PC-9 (cell line): ENCODE data around the gene LYRM1. TPM values are rescaled to one million over a fixed set of nuclear protein-coding genes. Genes with fewer than 3 reads are reported as not detected.

Experiments
- BruUV-seq: library from RNA; stranded (reverse); fragments of 400-500 nt; replicated peaks from 2 replicates; lab custom pipeline; 2021; lab: Mats Ljungman, UMichigan
- CTCF ChIA-PET: fragments of 300-600 bp; sonication (Branson Sonifier 250); formaldehyde crosslinking; loops from one replicate; lab custom pipeline; 2022; ENCODE audit warnings: antibody characterized with exemption; lab: Charles Lee
- POLR2A ChIA-PET: fragments of 300-600 bp; sonication (Branson Sonifier 250); formaldehyde crosslinking; loops from one replicate; lab custom pipeline; 2022; ENCODE audit warnings: antibody characterized with exemption; ENCODE audit not compliant: unreplicated experiment; lab: Charles Lee
- DNase-seq, 2 experiments: peaks; one replicate each; pipeline versions ENCODE4 v3.0.0 to v3.0.0-alpha.2; 2015 to 2022; ENCODE audit warnings: mixed read lengths in 1 of 2
- H2AFZ ChIP-seq: fragments of 200-600 bp; sonication (generic); 2 replicates; pipeline ENCODE4 v1.8.1; 2017; ENCODE audit warnings: antibody characterized with exemption
- H3F3A ChIP-seq: fragments of 200-600 bp; sonication (generic); 2 replicates; pipeline ENCODE4 v1.8.1; 2017; ENCODE audit warnings: antibody characterized with exemption, mild to moderate bottlenecking, low read depth; ENCODE audit not compliant: insufficient read depth
- H3K27ac ChIP-seq: fragments of 200-600 bp; sonication (generic); 2 replicates; pipeline ENCODE4 v1.6.1; 2016; ENCODE audit warnings: mixed run types
- H3K27me3 ChIP-seq: fragments of 200-600 bp; sonication (generic); 2 replicates; pipeline ENCODE4 v1.6.1; 2016; ENCODE audit warnings: low read depth, mixed run types; ENCODE audit not compliant: insufficient read depth
- H3K36me3 ChIP-seq: fragments of 200-600 bp; sonication (generic); 2 replicates; pipeline ENCODE4 v1.6.1; 2016; ENCODE audit warnings: low read depth, mixed run types
- H3K4me1 ChIP-seq: fragments of 200-600 bp; sonication (generic); replicated peaks from 2 replicates; pipeline ENCODE4 v1.6.1; 2016; ENCODE audit warnings: mixed run types; ENCODE audit not compliant: insufficient read depth
- H3K4me2 ChIP-seq: fragments of 200-600 bp; sonication (generic); 2 replicates; pipeline ENCODE4 v1.6.1; 2017; ENCODE audit warnings: mixed run types
- H3K4me3 ChIP-seq: fragments of 200-600 bp; sonication (generic); 2 replicates; pipeline ENCODE4 v1.6.1; 2016; ENCODE audit warnings: mixed run types
- H3K79me2 ChIP-seq: fragments of 200-600 bp; sonication (generic); 2 replicates; pipeline ENCODE4 v1.6.1; 2017; ENCODE audit warnings: low read depth, mixed run types
- H3K9me2 ChIP-seq: fragments of 200-600 bp; sonication (generic); 2 replicates; pipeline ENCODE4 v1.8.1; 2017; ENCODE audit warnings: mild to moderate bottlenecking; ENCODE audit not compliant: insufficient read depth
- H3K9me3 ChIP-seq: fragments of 200-600 bp; sonication (generic); 2 replicates; pipeline ENCODE4 v1.8.1; 2016; ENCODE audit warnings: low read depth; ENCODE audit not compliant: insufficient read depth
- H4K20me1 ChIP-seq: fragments of 200-600 bp; sonication (generic); 2 replicates; pipeline ENCODE4 v1.8.1; 2017; ENCODE audit not compliant: insufficient read depth
- EZH2 ChIP-seq: fragments of 200-600 bp; sonication (generic); IDR thresholded peaks from 2 replicates; pipeline ENCODE4 v1.8.0; 2017; ENCODE audit warnings: antibody characterized with exemption, low read depth
- intact Hi-C: fragments of 100-400 bp; cut with micrococcal nuclease; formaldehyde crosslinking; loops from one replicate; pipeline ENCODE4 v1.10.0; 2022; ENCODE audit not compliant: unreplicated experiment
- total RNA-seq: library from RNA; stranded (reverse); gene quantifications from 2 replicates; pipeline ENCODE4 v1.2.3, GENCODE V29; 2021
- TF ChIP-seq, protein P1 (sequence below): fragments of 200-600 bp; sonication (generic); conservative IDR thresholded peaks from 2 replicates; pipeline ENCODE4 v1.6.1; 2017; ENCODE audit warnings: mixed run types, antibody characterized with exemption, mild to moderate bottlenecking, moderate library complexity

The LYRM1 gene
- total RNA-seq, 1 experiment from 2014 or later: 51.7 TPM

DNA sequence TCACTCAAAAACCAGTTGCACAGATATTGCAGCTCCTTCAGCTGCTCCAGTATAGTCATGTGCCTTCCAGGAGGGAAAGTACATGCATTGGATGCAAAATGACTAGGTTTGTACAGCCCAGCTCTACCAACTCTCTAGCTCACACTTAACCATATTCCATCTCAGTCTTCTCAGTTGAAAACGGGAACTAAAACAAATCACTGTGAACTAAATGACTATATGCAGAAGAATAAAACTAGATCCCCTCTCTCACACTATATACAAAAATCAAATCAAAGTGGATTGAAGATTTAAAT is 25.3 kb upstream of the LYRM1 start:
- H3K79me2 ChIP-seq: peaks cover 91% of the 10 kb centered on the region
- no peak for TF ChIP-seq EZH2
- TF ChIP-seq, protein P1, sequence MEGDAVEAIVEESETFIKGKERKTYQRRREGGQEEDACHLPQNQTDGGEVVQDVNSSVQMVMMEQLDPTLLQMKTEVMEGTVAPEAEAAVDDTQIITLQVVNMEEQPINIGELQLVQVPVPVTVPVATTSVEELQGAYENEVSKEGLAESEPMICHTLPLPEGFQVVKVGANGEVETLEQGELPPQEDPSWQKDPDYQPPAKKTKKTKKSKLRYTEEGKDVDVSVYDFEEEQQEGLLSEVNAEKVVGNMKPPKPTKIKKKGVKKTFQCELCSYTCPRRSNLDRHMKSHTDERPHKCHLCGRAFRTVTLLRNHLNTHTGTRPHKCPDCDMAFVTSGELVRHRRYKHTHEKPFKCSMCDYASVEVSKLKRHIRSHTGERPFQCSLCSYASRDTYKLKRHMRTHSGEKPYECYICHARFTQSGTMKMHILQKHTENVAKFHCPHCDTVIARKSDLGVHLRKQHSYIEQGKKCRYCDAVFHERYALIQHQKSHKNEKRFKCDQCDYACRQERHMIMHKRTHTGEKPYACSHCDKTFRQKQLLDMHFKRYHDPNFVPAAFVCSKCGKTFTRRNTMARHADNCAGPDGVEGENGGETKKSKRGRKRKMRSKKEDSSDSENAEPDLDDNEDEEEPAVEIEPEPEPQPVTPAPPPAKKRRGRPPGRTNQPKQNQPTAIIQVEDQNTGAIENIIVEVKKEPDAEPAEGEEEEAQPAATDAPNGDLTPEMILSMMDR: no peak
- H3K9me2 ChIP-seq: no peaks in the 10 kb centered on the region

DNA sequence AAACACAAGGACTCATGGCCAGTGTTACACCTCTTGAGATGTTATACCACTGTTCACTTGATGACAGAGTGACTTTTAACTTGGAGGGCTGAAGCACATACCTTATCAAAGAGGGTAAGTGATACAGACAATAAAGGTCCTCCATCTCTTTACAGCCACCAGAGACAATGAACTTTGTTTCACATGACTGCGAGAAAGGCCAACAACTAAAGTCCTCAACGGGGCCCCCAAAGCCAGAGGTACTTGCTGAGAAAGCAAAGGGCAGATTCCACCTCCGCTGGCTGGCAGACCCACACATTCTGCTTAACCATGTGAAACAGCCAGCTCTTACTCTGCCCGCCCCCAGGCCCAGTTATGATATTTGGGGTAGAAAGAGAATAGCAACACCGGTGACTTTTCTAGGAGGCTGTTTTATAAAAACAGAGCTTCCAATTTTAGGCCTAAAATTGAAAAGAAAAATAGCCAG is 21.9 kb upstream of the LYRM1 start:
- no TSS peak for BruUV-seq
- POLR2A ChIA-PET: interaction anchor here (0.7 kb wide), 2 partner anchors 8 to 13 kb away, joined by 5 to 6 read pairs; no protein-coding TSS in a partner anchor
- Histone ChIP-seq H3K27me3 (no peaks in the 10 kb centered on the region), H3K4me3 (no peak overlapping the region), H3K4me1 (peaks cover 26% of the 10 kb centered on the region), H3K27ac (peak overlapping the region; percentile 58), H3K9me2 (no peaks in the 10 kb centered on the region), H3K36me3 (0 out of 2 replicates have a peak, but pooled peaks cover 5% of the 10 kb centered on the region), H3F3A (peaks cover 17% of the 10 kb centered on the region), H3K4me2 (peak overlapping the region; percentile 32), H3K9me3 (no peaks in the 10 kb centered on the region), H4K20me1 (peaks cover 13% of the 10 kb centered on the region; the same call in 1 of the 2 replicates), H3K79me2 (peaks cover 84% of the 10 kb centered on the region), H2AFZ (no peak overlapping the region)
- intact Hi-C loops: loop anchor here (2.0 kb wide), 1 partner anchor 28 kb away; no protein-coding TSS in a partner anchor
- CTCF ChIA-PET: interaction anchor here (0.7 kb wide), 1 partner anchor 31 kb away, joined by 4 read pairs; no protein-coding TSS in a partner anchor
- no peak for TF ChIP-seq EZH2
- TF ChIP-seq, protein P1: no peak
- no peak for DNase-seq

More for the DNA sequence above, 25.3 kb upstream of the LYRM1 start:
- H3K4me3 ChIP-seq: no peak overlapping the region
- no peak overlapping the region for H2AFZ ChIP-seq
- intact Hi-C loops: loop anchor here (1.0 kb wide), 1 partner anchor 21 kb away; no protein-coding TSS in a partner anchor
- H3F3A ChIP-seq: peaks cover 13% of the 10 kb centered on the region
- peaks cover 18% of the 10 kb centered on the region; the same call in 1 of the 2 replicates for H4K20me1 ChIP-seq
- H3K4me2 ChIP-seq: no peak overlapping the region
- no TSS peak for BruUV-seq
- ChIA-PET CTCF (interaction anchor here (0.6 kb wide), 1 partner anchor 10 kb away, joined by 3 read pairs; no protein-coding TSS in a partner anchor), POLR2A (interaction anchor here (0.6 kb wide), 1 partner anchor 9 kb away, joined by 7 read pairs; no protein-coding TSS in a partner anchor)
- no peak overlapping the region for H3K27ac ChIP-seq
- H3K9me3 ChIP-seq: no peaks in the 10 kb centered on the region
- H3K27me3 ChIP-seq: no peaks in the 10 kb centered on the region
- peaks cover 16% of the 10 kb centered on the region for H3K4me1 ChIP-seq
- H3K36me3 ChIP-seq: no peaks in the 10 kb centered on the region
- no peak for DNase-seq

DNA sequence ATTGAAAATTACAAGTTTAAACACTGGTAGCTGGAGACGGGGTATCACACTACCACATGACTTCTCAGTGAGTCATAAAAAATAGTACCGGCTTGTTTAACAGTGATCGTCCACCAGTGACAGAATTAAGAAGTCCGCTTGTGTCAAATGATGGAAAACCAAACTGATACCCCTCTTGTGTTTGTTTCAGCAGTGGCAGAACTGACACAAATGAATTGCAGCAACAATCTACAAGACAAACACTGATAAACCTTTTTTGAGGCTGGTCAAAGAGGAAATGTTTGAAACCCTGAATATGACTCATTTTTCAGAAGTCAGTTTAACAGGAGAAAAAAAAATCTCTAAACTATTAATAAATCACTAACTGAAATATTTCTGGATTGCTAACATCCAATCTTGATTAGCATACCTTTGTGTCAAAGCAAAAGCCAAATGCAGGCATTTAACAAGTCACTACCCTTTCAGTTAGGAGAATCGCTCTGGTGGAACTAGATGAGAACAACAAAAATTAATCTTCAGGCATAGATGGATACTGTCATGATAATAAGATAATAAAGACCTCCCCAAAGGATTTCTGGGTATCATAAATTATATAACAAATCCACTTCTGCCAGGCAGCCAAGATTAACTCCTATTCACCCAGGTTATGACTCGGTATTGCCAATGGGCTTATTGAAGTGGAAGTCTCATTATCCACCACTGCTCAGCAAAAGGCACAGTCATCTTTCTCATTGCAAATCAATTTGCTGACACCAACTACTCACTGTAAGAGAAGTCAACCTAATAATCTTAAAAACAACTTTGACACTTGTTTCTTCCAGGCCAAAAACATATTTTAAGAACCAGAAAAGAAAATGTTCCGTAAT is 21.2 kb upstream of the LYRM1 start:
- no peak overlapping the region for H3K4me3 ChIP-seq
- TF ChIP-seq EZH2: no peak
- TF ChIP-seq, protein P1: no peak
- ChIA-PET POLR2A (interaction anchor here (0.7 kb wide), 1 partner anchor 9 kb away, joined by 6 read pairs; no protein-coding TSS in a partner anchor), CTCF (interaction anchor here (0.7 kb wide), 1 partner anchor 30 kb away, joined by 4 read pairs; no protein-coding TSS in a partner anchor)
- no peaks in the 10 kb centered on the region for H3K27me3 ChIP-seq
- peaks cover 9% of the 10 kb centered on the region; the same call in 1 of the 2 replicates for H4K20me1 ChIP-seq
- peak in 1 of 2 experiments; percentile 67 for DNase-seq
- H3F3A ChIP-seq: peaks cover 17% of the 10 kb centered on the region
- intact Hi-C loops: loop anchor here (2.0 kb wide), 1 partner anchor 29 kb away; no protein-coding TSS in a partner anchor
- no peaks in the 10 kb centered on the region for H3K9me3 ChIP-seq
- H2AFZ ChIP-seq: no peak overlapping the region
- no TSS peak for BruUV-seq
- H3K9me2 ChIP-seq: no peaks in the 10 kb centered on the region
- H3K4me2 ChIP-seq: peak overlapping the region; percentile 32
- 0 out of 2 replicates have a peak, but pooled peaks cover 5% of the 10 kb centered on the region for H3K36me3 ChIP-seq
- H3K4me1 ChIP-seq: peaks cover 30% of the 10 kb centered on the region
- H3K27ac ChIP-seq: peak overlapping the region; percentile 58
- H3K79me2 ChIP-seq: peaks cover 84% of the 10 kb centered on the region
